Body of pancreas (tissue), 4 donors: ENCODE measurements around the gene SERPINH1. TPM values are rescaled to one million over a fixed set of nuclear protein-coding genes. Genes with fewer than 3 reads are reported as not detected.

Experiments
- ATAC-seq: fragments of 150-250 bp; one replicate; pipeline ENCODE4 v1.9.1; 2016
- DNase-seq, 4 donors: peaks; one replicate each; pipeline ENCODE4 v3.0.0-alpha.2; 2019
- H3K27ac ChIP-seq, 4 donors: fragments of 200-600 bp; sonication (generic); 1 replicate in 3 of 4; 2 replicates in 1 of 4; pipeline versions ENCODE4 v1.5.1 to v1.6.1; 2016 to 2019; ENCODE audit warnings: mild to moderate bottlenecking in 1 of 4, mixed read lengths in 1 of 4, moderate library complexity in 1 of 4
- H3K27me3 ChIP-seq, 2 donors: fragments of 200-600 bp; sonication (generic); one replicate each; pipeline ENCODE4 v1.6.0; 2016; ENCODE audit warnings: mild to moderate bottlenecking in 1 of 2
- H3K36me3 ChIP-seq, 2 donors: fragments of 200-600 bp; sonication (generic); replicated peaks in 1 of 2; 2 replicates each; pipeline ENCODE4 v1.5.1; 2016; ENCODE audit warnings: low read depth in 2 of 2; ENCODE audit not compliant: insufficient read depth in 1 of 2
- H3K4me1 ChIP-seq: fragments of 200-600 bp; sonication (generic); one replicate; pipeline ENCODE4 v1.6.0; 2016
- H3K4me3 ChIP-seq, 2 donors: fragments of 200-600 bp; sonication (generic); 1 replicate in 1 of 2; 2 replicates in 1 of 2; pipeline ENCODE4 v1.5.1; 2016 to 2019
- H3K9me3 ChIP-seq, 3 donors: fragments of 200-600 bp; sonication (generic); 1 replicate in 2 of 3; 2 replicates in 1 of 3; pipeline ENCODE4 v1.5.1; 2016
- POLR2A ChIP-seq, 3 donors: fragments of 450-650 bp; IDR thresholded peaks; one replicate each; pipeline ENCODE4 v1.6.1; 2016; ENCODE audit warnings: antibody characterized with exemption in 3 of 3, mild to moderate bottlenecking in 2 of 3
- WGBS, 2 donors: methylation state at CpG; one replicate each; pipeline ENCODE4 v1.1.5; 2017; 5-methylcytosine and 5-hydroxymethylcytosine counted together
- intact Hi-C: fragments of 100-400 bp; cut with DNase I; formaldehyde crosslinking; loops from one replicate; pipeline ENCODE4 v1.15.1; 2023
- total RNA-seq, 2 donors: library from RNA; depleted of rRNA; stranded (reverse); fragments of >200 nt; gene quantifications; one replicate each; pipeline ENCODE4 v1.1.0, GENCODE V29; 2016
- TF ChIP-seq, protein P1 (sequence below), 7 experiments: fragments of 450-650 bp in 4 of 7; fragments of 200-600 bp in 3 of 7; sonication (generic) in 3 of 7; IDR thresholded peaks; one replicate each; pipeline ENCODE4 v1.5.1; 2016 to 2019; ENCODE audit warnings: antibody characterized with exemption in 7 of 7

SERPINH1 gene
- total RNA-seq, 2 donors from 2014 or later: 78.3 to 166 TPM

DNA sequence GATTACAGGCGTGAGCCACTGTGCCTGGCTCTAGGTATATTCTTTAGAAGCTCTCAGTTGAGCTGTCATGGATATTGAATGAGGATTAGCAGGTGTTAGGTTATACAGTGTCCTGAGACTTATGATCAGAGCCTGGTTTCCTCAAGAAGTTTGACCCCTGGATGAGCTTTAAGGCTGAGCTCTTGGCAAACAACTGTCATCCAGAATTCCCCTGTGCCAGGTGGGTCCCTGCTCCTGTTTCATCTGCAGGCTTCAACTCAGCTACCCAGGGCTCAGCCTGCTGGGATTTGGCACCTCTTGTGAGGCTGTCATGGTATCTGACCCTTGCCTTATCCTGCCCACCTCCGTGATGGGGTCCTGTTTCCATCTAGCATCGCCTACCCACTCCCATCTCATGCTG, 24.3 kb downstream of the SERPINH1 start:
- Histone ChIP-seq H3K27me3 (no peaks in the 10 kb centered on the region), H3K27ac (no peak overlapping the region), H3K4me3 (no peak overlapping the region), H3K4me1 (peaks cover 22% of the 10 kb centered on the region), H3K36me3 (no peaks in the 10 kb centered on the region), H3K9me3 (no peaks in the 10 kb centered on the region)
- ATAC-seq (no peak), DNase-seq (no peak)
- no peak for TF ChIP-seq POLR2A (IDR thresholded peaks at IDR 0.05)
- WGBS, 2 donors: 92 to 94% methylated on average over 3 of the region's 3 CpGs
- intact Hi-C loops: no loop called here

DNA sequence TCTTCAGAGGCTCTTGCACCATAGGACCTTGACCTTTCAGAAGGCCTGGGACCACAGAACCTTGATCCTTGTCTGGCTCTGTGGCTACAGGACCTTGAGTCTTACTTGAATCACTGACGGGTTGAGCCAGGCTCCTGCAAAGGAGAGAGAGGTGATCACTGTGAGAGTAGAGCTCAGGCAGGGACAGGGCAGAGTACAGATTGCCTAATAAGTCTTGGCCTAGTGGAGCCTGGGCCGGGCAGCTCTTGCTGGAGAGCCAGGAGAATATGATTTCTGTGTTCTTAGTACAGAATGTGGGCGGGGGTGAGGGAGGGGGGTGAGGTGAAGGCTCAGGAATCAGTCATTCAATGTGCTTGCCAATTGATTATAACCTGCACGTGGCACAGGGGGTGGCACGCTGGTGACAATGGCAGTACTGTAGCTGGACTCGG, 26.0 kb downstream of the SERPINH1 start:
- Histone ChIP-seq H3K36me3 (no peaks in the 10 kb centered on the region), H3K9me3 (no peaks in the 10 kb centered on the region), H3K27me3 (no peaks in the 10 kb centered on the region), H3K27ac (peak overlapping the region in 3 of 4 donors; percentile 5 to 48 (median 42)), H3K4me3 (no peak overlapping the region), H3K4me1 (peaks cover 21% of the 10 kb centered on the region)
- intact Hi-C loops: no loop called here
- no peak for TF ChIP-seq POLR2A (IDR thresholded peaks at IDR 0.05)
- TF ChIP-seq, protein P1, sequence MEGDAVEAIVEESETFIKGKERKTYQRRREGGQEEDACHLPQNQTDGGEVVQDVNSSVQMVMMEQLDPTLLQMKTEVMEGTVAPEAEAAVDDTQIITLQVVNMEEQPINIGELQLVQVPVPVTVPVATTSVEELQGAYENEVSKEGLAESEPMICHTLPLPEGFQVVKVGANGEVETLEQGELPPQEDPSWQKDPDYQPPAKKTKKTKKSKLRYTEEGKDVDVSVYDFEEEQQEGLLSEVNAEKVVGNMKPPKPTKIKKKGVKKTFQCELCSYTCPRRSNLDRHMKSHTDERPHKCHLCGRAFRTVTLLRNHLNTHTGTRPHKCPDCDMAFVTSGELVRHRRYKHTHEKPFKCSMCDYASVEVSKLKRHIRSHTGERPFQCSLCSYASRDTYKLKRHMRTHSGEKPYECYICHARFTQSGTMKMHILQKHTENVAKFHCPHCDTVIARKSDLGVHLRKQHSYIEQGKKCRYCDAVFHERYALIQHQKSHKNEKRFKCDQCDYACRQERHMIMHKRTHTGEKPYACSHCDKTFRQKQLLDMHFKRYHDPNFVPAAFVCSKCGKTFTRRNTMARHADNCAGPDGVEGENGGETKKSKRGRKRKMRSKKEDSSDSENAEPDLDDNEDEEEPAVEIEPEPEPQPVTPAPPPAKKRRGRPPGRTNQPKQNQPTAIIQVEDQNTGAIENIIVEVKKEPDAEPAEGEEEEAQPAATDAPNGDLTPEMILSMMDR (IDR thresholded peaks at IDR 0.05): no peak
- WGBS, 2 donors: 46 to 69% methylated on average over 5 to 6 of the region's 6 CpGs
- DNase-seq: peak; percentile 37 to 62 (median 54)
- peak; percentile 54 for ATAC-seq

DNA sequence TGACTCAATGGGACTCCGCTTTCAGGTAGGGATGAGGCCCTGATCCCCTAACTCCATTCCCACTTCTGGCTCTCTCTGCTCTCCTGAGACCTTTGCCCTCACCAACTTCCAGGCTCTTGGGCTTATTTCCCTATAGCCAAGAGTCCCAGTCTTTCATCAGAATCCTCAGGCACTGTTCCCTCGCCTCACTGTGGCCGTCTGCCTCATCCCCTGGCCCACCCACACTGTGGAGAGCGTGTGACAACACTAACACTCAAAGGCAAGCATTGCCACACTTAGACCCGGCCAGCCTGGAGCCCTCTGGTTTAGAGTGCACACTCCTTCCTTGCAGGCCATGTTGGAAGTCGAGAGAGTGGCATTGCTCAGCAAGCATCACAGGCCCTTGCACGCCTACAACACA, 27.0 kb downstream of the SERPINH1 start:
- Histone ChIP-seq H3K36me3 (no peaks in the 10 kb centered on the region), H3K27ac (no peak overlapping the region), H3K4me3 (no peak overlapping the region), H3K27me3 (no peaks in the 10 kb centered on the region), H3K4me1 (peaks cover 19% of the 10 kb centered on the region), H3K9me3 (no peaks in the 10 kb centered on the region)
- no peak for TF ChIP-seq POLR2A (IDR thresholded peaks at IDR 0.05)
- TF ChIP-seq, protein P1 (IDR thresholded peaks at IDR 0.05): no peak
- intact Hi-C loops: no loop called here
- DNase-seq (no peak), ATAC-seq (no peak)
- 86 to 97% methylated on average over 7 of the region's 7 CpGs for WGBS, 2 donors

DNA sequence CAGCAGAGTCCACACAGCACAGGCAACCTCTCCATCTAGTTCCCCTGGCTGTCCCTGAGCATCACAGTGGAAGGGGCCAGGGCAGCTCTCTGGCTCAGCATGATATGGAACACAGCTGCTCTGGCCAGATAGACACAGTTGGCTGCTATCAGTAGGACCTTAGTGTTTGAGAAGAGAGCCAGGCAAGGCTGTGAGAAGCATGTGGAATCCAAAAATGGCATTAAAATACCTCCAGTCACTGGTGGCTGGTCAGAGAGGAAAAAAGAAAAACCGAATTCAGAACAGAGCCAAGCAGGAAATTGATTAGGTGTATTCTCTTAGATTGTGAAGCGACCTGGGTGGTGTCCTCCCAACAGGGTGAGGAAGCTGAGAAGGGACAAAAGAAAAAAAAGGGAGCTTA, 27.9 kb downstream of the SERPINH1 start:
- Histone ChIP-seq H3K27ac (no peak overlapping the region), H3K4me1 (peaks cover 15% of the 10 kb centered on the region), H3K36me3 (no peaks in the 10 kb centered on the region), H3K27me3 (no peaks in the 10 kb centered on the region), H3K9me3 (no peaks in the 10 kb centered on the region), H3K4me3 (no peak overlapping the region)
- ATAC-seq (no peak), DNase-seq (no peak)
- TF ChIP-seq, protein P1 (IDR thresholded peaks at IDR 0.05): no peak
- no peak for TF ChIP-seq POLR2A (IDR thresholded peaks at IDR 0.05)
- 58 to 64% methylated on average over 2 of the region's 2 CpGs for WGBS, 2 donors
- intact Hi-C loops: no loop called here

DNA sequence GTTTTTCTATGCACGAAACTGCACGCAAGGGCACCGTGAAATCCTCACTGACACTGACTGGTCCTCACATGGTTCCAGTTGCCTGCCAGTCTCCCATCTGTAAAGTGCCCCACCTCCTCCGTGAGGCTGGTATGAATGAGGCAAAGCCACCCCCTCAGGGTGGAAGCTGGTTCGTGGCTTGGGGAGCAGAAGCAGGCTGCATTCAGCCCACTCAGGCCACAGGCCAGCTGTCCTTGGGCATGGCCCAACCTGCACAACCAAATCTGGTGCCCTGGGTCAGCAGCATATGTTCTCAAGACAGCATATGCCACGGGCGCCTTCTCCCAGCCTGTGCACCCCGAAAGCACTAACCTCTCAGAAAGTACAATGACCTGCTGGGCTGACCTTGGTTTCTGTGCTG, 29.3 kb downstream of the SERPINH1 start:
- DNase-seq: no peak
- TF ChIP-seq, protein P1 (IDR thresholded peaks at IDR 0.05): no peak
- no peak for TF ChIP-seq POLR2A (IDR thresholded peaks at IDR 0.05)
- intact Hi-C loops: no loop called here
- ATAC-seq: no peak
- no peak overlapping the region for H3K27ac ChIP-seq
- no peak overlapping the region for H3K4me3 ChIP-seq
- no peaks in the 10 kb centered on the region for H3K27me3 ChIP-seq
- H3K36me3 ChIP-seq: no peaks in the 10 kb centered on the region
- WGBS, 2 donors: 91 to 93% methylated on average over 8 of the region's 8 CpGs
- peaks cover 15% of the 10 kb centered on the region for H3K4me1 ChIP-seq
- no peaks in the 10 kb centered on the region for H3K9me3 ChIP-seq
